ENCODE data around the gene ARHGEF10L. TPM values are rescaled to one million over a fixed set of nuclear protein-coding genes. Genes with fewer than 3 reads are reported as not detected.

The ARHGEF10L gene
- total RNA-seq, 1 donor: 39.1 TPM

GRCh38 chr1:17724150-17724549, 184.7 kb downstream of the ARHGEF10L start:
- Histone ChIP-seq H3K27ac (ENCODE audit: low read depth, low read length) (no peak overlapping the region), H3K79me2 (ENCODE audit: insufficient read depth, low read length) (no peaks in the 10 kb centered on the region), H3K4me1 (ENCODE audit: insufficient read depth, low read length) (peaks cover 8% of the 10 kb centered on the region), H3K9me3 (ENCODE audit: low read depth, low read length) (no peaks in the 10 kb centered on the region), H3K4me2 (ENCODE audit: insufficient read depth, low read length) (no peak overlapping the region), H3K27me3 (ENCODE audit: insufficient read depth, low read length) (no peaks in the 10 kb centered on the region), H3K36me3 (ENCODE audit: insufficient read depth, low read length) (no peaks in the 10 kb centered on the region), H2AFZ (ENCODE audit: low read length) (no peak overlapping the region), H3K4me3 (ENCODE audit: insufficient read depth, low read length) (no peak overlapping the region), H4K20me1 (ENCODE audit: insufficient read depth, low read length) (no peaks in the 10 kb centered on the region)
- DNase-seq (ENCODE audit: insufficient read length, low spot score, missing footprints): no peak
- TF ChIP-seq, protein P1, sequence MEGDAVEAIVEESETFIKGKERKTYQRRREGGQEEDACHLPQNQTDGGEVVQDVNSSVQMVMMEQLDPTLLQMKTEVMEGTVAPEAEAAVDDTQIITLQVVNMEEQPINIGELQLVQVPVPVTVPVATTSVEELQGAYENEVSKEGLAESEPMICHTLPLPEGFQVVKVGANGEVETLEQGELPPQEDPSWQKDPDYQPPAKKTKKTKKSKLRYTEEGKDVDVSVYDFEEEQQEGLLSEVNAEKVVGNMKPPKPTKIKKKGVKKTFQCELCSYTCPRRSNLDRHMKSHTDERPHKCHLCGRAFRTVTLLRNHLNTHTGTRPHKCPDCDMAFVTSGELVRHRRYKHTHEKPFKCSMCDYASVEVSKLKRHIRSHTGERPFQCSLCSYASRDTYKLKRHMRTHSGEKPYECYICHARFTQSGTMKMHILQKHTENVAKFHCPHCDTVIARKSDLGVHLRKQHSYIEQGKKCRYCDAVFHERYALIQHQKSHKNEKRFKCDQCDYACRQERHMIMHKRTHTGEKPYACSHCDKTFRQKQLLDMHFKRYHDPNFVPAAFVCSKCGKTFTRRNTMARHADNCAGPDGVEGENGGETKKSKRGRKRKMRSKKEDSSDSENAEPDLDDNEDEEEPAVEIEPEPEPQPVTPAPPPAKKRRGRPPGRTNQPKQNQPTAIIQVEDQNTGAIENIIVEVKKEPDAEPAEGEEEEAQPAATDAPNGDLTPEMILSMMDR (IDR thresholded peaks at IDR 0.05; ENCODE audit: extremely low read depth, low read depth, low read length): no peak

DNA sequence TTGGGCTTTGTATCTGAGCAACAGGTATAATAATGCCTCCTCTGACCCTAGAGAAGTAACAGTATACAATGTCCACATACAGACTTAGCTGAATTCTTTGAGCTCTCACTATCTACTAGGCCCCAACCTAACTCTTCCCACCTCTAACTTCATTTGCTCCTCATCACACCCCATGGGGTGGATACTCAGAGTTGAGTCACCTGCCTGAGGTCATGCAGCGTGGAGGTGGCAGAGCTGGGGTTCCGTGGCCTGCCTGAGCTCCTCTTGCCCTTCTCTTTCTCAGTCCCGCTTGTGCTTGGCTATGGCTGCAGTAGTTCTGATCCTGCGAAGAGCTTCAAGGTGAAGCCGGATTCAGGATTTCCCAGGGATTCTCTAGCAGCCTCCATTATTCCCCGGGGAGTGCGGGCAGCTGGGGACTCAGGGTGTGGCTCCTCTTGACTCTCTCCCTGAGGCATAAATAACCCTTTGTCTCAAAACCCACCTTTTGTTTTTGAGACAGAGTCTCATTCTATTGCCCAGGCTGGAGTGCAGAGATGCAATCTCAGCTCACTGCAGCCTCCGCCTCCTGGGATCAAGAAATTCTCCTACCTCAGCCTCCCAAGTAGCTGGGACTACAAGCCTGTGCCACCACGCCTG, 185.7 kb downstream of the ARHGEF10L start:
- no peak overlapping the region for H2AFZ ChIP-seq (ENCODE audit: low read length)
- no peaks in the 10 kb centered on the region for H3K36me3 ChIP-seq (ENCODE audit: insufficient read depth, low read length)
- H3K4me3 ChIP-seq (ENCODE audit: insufficient read depth, low read length): no peak overlapping the region
- no peaks in the 10 kb centered on the region for H3K27me3 ChIP-seq (ENCODE audit: insufficient read depth, low read length)
- no peak overlapping the region for H3K27ac ChIP-seq (ENCODE audit: low read depth, low read length)
- no peaks in the 10 kb centered on the region for H3K79me2 ChIP-seq (ENCODE audit: insufficient read depth, low read length)
- no peaks in the 10 kb centered on the region for H4K20me1 ChIP-seq (ENCODE audit: insufficient read depth, low read length)
- DNase-seq (ENCODE audit: insufficient read length, low spot score, missing footprints): no peak
- no peak overlapping the region for H3K4me2 ChIP-seq (ENCODE audit: insufficient read depth, low read length)
- H3K4me1 ChIP-seq (ENCODE audit: insufficient read depth, low read length): peaks cover 1% of the 10 kb centered on the region
- H3K9me3 ChIP-seq (ENCODE audit: low read depth, low read length): no peaks in the 10 kb centered on the region
- TF ChIP-seq, protein P1 (IDR thresholded peaks at IDR 0.05; ENCODE audit: extremely low read depth, low read depth, low read length): no peak

- peak; percentile 47 for DNase-seq (ENCODE audit: insufficient read length, low spot score, missing footprints)
- H3K4me2 ChIP-seq (ENCODE audit: insufficient read depth, low read length): no peak overlapping the region
- no peak overlapping the region for H3K27ac ChIP-seq (ENCODE audit: low read depth, low read length)
- H3K9me3 ChIP-seq (ENCODE audit: low read depth, low read length): no peaks in the 10 kb centered on the region
- no peaks in the 10 kb centered on the region for H4K20me1 ChIP-seq (ENCODE audit: insufficient read depth, low read length)
- TF ChIP-seq, protein P1 (IDR thresholded peaks at IDR 0.05; ENCODE audit: extremely low read depth, low read depth, low read length): no peak
- H3K27me3 ChIP-seq (ENCODE audit: insufficient read depth, low read length): no peaks in the 10 kb centered on the region
- H3K4me1 ChIP-seq (ENCODE audit: insufficient read depth, low read length): no peaks in the 10 kb centered on the region
- H3K36me3 ChIP-seq (ENCODE audit: insufficient read depth, low read length): no peaks in the 10 kb centered on the region
- H3K4me3 ChIP-seq (ENCODE audit: insufficient read depth, low read length): no peak overlapping the region
- H2AFZ ChIP-seq (ENCODE audit: low read length): no peak overlapping the region
- no peaks in the 10 kb centered on the region for H3K79me2 ChIP-seq (ENCODE audit: insufficient read depth, low read length)
Observed at GRCh38 chr1:17725811-17726582, 186.5 kb downstream of the ARHGEF10L start.

DNA sequence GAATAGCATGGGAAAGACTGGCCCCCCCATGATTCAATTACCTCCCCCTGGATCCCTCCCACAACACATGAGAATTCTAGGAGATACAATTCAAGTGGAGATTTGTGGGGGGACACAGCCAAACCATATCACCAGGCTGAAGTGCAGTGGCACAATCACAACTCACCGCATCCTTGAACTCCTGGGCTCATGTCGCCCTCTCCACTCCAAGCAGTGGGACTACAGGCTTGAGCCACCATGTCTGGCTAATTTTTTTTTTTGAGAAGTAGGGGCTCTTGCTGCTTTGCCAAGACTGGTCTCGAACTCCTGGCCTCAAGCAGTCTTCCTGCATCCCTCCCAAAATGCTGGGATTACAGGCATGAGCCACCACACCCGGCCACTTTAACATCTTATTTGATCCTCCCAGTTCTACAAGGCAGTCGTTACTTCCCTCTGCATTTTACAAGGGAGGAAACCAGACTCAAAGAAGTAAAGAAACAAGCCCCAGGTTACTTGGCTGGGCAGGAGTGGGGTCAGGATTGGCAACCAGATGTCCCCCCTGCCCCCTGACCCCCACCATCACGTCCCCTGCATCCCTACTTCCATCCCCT, 188.7 kb downstream of the ARHGEF10L start:
- Histone ChIP-seq H3K27me3 (ENCODE audit: insufficient read depth, low read length) (no peaks in the 10 kb centered on the region), H3K36me3 (ENCODE audit: insufficient read depth, low read length) (no peaks in the 10 kb centered on the region), H3K9me3 (ENCODE audit: low read depth, low read length) (no peaks in the 10 kb centered on the region), H3K27ac (ENCODE audit: low read depth, low read length) (no peak overlapping the region), H4K20me1 (ENCODE audit: insufficient read depth, low read length) (no peaks in the 10 kb centered on the region), H3K4me1 (ENCODE audit: insufficient read depth, low read length) (peaks cover 3% of the 10 kb centered on the region), H2AFZ (ENCODE audit: low read length) (no peak overlapping the region), H3K4me2 (ENCODE audit: insufficient read depth, low read length) (no peak overlapping the region), H3K79me2 (ENCODE audit: insufficient read depth, low read length) (no peaks in the 10 kb centered on the region), H3K4me3 (ENCODE audit: insufficient read depth, low read length) (no peak overlapping the region)
- no peak for DNase-seq (ENCODE audit: insufficient read length, low spot score, missing footprints)
- TF ChIP-seq, protein P1 (IDR thresholded peaks at IDR 0.05; ENCODE audit: extremely low read depth, low read depth, low read length): no peak
